Uterus (tissue), 2 donors: Measurements from ENCODE around the gene LILRB5.
"Not testable (repeated sequence)": the region's sequence is repeated elsewhere in the genome, so short reads cannot be mapped to it uniquely, and the experiment has no call there.

Experiments used
- POLR2A ChIP-seq, 2 donors: fragments of 450-650 bp; IDR thresholded peaks; one replicate each; pipeline ENCODE4 v1.6.1; 2016; ENCODE audit warnings: antibody characterized with exemption in 2 of 2, mild to moderate bottlenecking in 1 of 2, moderate library complexity in 1 of 2
- TF ChIP-seq, protein P1 (sequence below), 4 experiments: fragments of 200-600 bp in 2 of 4; fragments of 450-650 bp in 2 of 4; sonication (generic) in 2 of 4; IDR thresholded peaks; one replicate each; pipeline ENCODE4 v1.5.1; 2016 to 2019; ENCODE audit warnings: antibody characterized with exemption in 4 of 4, mild to moderate bottlenecking in 2 of 4, moderate library complexity in 1 of 4

DNA sequence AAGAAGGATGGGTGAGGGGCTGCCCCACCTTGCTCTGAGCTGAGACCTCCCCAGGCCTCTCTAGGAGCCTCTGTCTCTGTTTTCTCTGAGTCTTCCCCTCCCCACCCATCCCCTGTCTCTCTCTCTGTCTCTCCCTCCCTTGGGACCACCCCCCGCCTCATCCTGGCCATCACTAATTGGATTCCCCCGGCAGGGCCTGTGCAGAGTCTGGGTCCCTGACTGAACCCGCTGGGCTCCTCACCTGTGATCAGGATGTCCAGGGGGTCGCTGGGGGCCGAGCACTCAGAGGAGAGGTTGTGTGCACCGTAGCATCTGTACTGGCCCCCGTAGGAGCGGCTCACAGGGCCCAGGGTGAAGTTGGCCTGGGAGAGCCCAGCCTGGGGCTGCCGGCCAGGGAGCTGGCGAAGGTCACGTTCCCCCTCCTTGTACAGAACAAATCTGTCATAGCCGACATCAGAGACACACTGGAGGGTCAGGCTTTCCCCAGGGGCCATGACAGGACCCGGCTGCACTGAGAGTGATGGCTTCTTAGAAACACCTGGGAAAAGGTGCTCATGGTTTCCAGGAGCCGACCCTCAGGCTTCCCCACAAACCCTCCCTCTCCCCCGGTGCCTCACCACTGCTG lies 21.6 kb upstream of the LILRB5 start:
- TF ChIP-seq, protein P1, sequence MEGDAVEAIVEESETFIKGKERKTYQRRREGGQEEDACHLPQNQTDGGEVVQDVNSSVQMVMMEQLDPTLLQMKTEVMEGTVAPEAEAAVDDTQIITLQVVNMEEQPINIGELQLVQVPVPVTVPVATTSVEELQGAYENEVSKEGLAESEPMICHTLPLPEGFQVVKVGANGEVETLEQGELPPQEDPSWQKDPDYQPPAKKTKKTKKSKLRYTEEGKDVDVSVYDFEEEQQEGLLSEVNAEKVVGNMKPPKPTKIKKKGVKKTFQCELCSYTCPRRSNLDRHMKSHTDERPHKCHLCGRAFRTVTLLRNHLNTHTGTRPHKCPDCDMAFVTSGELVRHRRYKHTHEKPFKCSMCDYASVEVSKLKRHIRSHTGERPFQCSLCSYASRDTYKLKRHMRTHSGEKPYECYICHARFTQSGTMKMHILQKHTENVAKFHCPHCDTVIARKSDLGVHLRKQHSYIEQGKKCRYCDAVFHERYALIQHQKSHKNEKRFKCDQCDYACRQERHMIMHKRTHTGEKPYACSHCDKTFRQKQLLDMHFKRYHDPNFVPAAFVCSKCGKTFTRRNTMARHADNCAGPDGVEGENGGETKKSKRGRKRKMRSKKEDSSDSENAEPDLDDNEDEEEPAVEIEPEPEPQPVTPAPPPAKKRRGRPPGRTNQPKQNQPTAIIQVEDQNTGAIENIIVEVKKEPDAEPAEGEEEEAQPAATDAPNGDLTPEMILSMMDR (IDR thresholded peaks at IDR 0.05): not testable (repeated sequence)
- not testable (repeated sequence) for TF ChIP-seq POLR2A (IDR thresholded peaks at IDR 0.05)
